ENCODE measurements around the gene KCND2.

The KCND2 gene

DNA sequence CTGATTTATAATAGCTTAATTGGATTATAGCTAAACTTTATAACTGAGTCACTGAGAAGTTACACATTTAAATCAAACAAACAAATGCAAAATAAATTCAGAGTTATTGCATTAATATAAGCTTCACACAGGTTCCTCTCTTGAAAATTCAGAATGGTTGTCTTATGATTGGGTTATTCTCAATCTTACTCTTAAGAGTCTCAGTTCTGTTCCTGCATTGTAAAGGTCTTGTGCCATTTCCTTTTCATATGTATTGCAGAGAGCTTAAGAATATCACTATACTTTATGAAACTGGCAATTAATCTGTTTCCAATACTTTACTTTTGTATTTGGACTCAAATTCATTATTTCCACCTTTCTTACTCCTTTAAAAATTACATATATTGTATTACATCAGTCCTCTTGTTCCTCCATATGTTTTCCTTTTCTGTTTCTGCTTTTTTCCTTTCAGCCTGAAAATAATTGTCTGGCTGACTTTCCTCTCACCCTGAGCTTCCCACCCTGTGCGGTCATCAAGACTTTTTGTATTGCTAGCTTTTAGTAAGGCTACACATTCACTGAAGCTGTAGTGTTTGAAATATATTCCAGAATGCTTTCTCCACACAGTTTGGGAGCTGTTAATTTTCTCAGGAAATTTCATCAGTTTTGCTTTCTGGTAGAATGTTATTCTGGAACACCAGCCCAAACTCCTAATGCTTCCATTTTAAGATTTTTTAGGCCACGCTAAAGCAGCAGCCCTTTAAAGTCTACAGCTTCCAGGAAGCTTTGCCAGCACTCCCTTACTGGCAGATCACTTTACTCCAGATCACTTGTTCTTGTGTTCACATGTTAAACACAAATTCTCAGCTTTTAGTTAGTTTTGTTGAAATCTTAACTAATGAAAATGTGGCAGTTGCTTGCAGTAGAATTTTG lies 139.4 kb downstream of the KCND2 start:
- no peak for DNase-seq

GRCh38 chr7:120413164-120413563 lies 140.2 kb downstream of the KCND2 start:
- no peak for DNase-seq

- DNase-seq = no peak
Measured at GRCh38 chr7:120417244-120417979, 144.4 kb downstream of the KCND2 start.

GRCh38 chr7:120421151-120421651 lies 148.2 kb downstream of the KCND2 start:
- no peak for DNase-seq

DNA sequence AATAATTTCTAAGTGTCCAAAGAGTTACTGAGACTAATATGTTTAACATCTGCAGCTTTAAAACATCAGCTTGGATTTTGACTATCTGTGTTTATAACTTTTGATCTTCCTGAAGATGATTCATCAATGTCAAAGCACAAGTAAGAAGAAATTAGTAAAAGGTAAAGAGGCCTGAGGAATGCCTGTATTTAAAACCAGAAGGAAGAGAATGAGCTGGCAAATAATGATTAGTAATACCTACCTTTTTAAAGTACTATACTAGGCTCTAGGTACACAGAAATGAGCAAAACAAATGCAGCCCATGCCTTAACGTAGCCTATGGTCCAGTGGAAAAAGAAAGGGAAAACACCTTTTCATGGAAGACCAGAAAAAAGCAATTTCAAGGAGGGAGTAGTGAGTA lies 158.0 kb downstream of the KCND2 start:
- DNase-seq = no peak

GRCh38 chr7:120436487-120437060 lies 163.6 kb downstream of the KCND2 start:
- DNase-seq = no peak

GRCh38 chr7:120441850-120442249 lies 168.9 kb downstream of the KCND2 start:
- no peak for DNase-seq

GRCh38 chr7:120442838-120443237 lies 169.9 kb downstream of the KCND2 start:
- no peak for DNase-seq

- no peak for DNase-seq
Measured at GRCh38 chr7:120444650-120445049, 171.7 kb downstream of the KCND2 start.

GRCh38 chr7:120445276-120445675 lies 172.3 kb downstream of the KCND2 start:
- no peak for DNase-seq

- DNase-seq = no peak
Measured at GRCh38 chr7:120452665-120453064, 179.7 kb downstream of the KCND2 start.

- DNase-seq = no peak
Measured at GRCh38 chr7:120456699-120457098, 183.7 kb downstream of the KCND2 start.

DNA sequence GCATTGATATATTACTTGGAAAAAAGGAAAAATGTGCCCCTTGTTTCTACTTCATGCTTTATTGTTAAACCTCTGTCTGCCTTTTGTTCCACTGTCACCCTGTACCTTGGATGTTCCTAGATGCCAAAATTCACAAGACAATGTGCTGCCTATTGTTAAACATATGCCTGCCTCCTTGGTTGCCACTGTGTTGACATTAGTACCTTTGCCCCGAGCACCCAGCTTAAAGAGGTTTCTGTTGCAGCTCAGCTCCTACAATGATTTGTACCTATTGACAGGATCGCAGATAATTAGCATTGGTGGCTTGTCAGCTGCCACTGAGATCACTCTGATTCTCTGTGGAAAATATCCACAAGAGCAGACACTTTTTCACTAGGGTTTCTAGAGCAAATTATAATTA lies 188.0 kb downstream of the KCND2 start:
- DNase-seq = no peak

DNA sequence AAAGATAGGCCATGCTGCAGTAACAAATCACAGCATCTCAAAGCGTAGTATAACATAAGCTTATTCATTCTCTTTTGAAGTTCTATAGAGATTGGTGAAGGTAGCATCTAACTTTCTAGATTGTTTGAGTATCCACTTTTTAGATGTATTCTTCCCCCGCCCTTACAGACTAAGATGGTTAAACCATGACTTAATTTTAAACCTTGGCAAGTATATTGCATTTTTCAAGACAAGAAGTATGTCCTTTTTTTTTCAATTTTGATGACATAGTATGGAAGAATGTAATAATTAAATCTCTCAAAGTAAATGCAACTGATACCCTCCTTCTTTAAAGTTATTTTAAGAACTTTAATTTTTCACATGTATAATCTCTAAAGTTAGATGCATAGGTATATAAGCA lies 190.0 kb downstream of the KCND2 start:
- no peak for DNase-seq

DNA sequence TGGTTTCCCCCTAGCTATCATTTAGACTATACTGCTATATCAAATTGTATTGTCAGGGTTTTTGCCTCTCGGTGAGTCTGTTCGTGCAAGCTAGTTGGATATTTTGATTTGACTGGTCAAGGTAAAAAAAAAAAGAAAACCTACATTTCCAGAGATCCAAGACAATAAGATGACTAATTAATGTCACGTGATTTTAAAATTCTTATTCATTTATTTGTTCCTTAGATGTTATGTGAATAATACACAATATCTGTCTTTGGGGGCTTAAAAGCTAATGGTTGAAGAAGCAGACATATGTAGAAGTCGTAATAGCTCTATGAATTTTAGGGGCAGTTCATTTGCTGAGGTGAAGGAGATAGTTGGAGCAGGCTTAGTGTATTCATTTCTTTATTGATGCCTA lies 191.1 kb downstream of the KCND2 start:
- DNase-seq = no peak

DNA sequence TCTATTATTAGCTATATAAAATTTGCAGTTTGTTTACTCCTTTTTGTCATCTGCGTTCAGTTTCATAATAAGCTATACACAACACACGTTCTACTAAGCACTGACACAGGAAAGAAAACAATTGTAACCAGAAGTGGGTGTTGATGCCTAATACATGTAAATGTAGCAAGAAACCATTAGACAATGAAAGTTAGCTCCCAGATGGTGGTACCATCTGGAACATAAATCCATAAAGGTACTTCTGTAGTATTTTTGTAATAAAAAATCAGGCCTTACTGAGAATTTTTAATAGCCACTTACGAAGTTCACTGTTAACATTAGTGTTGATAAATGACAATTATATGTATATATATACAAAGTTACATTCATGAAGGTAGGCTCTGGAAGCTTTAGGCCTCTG lies 194.7 kb downstream of the KCND2 start:
- no peak for DNase-seq

DNA sequence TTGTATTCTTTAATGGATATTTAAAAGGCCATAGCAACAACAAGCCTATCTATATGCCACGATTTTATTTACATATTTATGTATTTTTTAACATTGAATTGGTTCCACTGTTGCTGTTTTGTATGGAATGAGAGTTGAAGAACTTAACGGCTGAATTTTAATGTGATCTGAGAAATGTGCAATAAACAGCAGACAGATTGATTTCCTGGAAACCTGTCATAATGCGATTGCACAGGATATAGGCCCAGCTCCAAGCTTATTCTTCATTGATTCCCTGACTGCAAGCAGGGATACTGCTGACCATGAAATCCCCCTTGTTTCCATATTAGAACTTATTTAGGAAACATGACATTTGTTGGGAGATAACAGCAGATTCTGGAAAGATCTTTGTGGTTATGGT lies 195.6 kb downstream of the KCND2 start:
- DNase-seq = no peak

GRCh38 chr7:120472892-120473291 lies 199.9 kb downstream of the KCND2 start:
- DNase-seq = no peak

DNA sequence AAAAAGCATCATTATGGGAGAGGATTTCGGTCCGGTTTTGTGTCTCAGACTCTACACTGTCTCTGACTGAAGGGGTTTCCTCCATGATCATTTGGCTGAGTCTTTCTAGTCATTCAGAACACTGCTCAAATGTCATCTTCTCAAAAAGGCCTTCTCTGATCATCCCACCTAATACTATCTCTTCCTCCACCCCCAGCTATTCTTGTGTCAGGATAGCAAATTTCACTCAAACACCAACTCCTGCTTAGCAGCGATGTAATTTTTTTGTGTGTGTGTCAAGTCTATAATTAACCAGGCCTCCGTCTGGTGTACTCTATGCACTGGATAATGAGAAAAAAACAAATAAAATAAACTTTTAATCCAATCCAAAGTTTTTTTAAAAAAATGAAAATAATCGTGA lies 200.4 kb downstream of the KCND2 start:
- DNase-seq = no peak

GRCh38 chr7:120475994-120476393 lies 203.0 kb downstream of the KCND2 start:
- DNase-seq = no peak

DNA sequence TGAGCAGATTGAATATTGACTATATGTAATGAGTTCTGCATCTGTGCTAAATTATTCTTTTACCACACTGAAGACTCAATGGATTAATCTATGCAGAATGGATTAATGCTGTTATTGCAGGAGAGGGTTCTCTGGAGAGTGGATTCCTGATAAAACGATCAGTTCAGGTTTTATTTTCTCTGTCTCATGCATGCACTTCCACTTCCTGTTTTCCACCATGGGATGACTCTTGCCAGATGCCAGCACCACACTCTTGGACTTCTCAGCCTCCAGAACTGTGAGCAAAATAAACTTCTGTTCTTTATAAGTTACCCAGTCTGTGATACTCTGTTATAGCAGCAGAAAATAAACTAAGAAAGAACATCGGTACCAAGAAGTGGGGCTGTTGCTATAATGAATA lies 207.5 kb downstream of the KCND2 start:
- no peak for DNase-seq

DNA sequence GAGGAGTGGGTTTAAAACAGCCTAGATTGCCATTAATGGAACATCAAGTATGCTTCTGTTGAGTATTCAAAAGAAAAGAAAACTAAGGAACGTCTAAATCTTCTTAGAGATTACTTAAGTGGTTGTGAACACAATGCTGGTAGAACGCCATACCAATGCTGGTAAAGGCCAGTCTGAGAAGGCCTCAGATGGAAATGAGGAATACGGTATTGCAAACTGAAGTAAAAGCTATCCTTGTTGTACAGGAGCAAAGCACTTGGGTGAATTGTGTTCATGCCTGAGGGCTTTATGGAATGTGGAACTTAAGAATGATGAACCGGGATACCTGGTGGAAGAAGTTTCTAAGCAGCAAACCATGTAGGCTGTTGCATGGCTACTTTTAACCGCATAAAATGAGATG lies 208.0 kb downstream of the KCND2 start:
- DNase-seq = no peak

DNA sequence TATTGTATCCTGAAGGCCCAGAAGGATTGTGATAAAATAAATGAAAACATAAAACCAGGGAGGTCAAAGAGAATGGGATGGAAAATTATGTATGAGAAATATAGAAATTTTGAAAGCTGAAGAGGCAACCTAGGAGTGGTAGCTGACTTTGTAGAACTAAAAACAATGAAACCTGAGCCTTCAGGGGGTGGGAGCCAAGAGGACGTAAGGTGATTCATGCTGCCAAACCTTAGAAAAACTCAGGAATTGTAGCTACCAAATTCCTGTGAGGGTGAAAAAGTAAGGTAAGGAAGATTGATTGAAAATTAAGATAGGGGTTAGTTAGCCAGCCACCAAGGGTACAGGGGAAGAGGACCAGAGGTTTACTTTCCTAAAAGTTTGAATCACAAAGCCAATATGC lies 213.2 kb downstream of the KCND2 start:
- DNase-seq = no peak

DNA sequence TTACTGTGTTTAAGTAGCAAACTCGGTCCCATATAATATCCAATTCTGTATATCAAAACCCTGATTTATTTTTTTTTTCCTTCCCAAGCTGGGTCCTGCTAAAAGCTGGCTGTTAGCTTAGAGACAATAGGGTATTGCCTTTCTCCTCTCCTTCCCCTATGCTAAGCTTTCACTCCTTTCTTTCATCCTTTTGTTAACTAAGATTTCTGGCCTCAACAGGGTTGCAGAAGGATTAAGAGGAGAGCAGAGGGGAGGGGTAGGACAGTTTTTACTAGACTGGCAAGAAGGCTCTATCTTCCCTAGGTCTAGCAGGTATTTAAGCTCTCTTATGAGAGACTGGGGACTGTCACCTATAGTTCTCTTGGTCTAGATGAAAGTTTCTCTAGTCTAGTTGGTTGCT lies 229.2 kb downstream of the KCND2 start:
- no peak for DNase-seq

Data from CD4-positive, alpha-beta T cell treated with Interleukin-17A for 4 hours (primary cell).